GM12872 (cell line): ENCODE measurements around the gene TRAPPC2B.
A peak's percentile ranks its signal among the peaks of the same experiment; 100 is the strongest.

Experiments
- CTCF ChIP-seq: IDR thresholded peaks from 3 replicates; pipeline ENCODE4 v1.5.1; 2011; ENCODE audit warnings: low read depth, mild to moderate bottlenecking, low read length, moderate library complexity; ENCODE audit not compliant: insufficient read depth

TRAPPC2B gene

GRCh38 chr19:57398868-57399267 lies 35.5 kb downstream of the TRAPPC2B start:
- no peak for TF ChIP-seq CTCF

- TF ChIP-seq CTCF, result no peak
These were observed 40.6 kb downstream of the TRAPPC2B start for GRCh38 chr19:57403737-57404563.

GRCh38 chr19:57406516-57407123 lies 43.3 kb downstream of the TRAPPC2B start:
- TF ChIP-seq CTCF, result peak; percentile 78

GRCh38 chr19:57410877-57411671 lies 47.7 kb downstream of the TRAPPC2B start, which contains the start of gene ZNF17:
TSS of gene ZNF17 (plus strand) at chr19:57411161. CDS start at chr19:57413616, 2,455 bp downstream.
- no peak for TF ChIP-seq CTCF
